ENCODE results near the gene BLMH.

Gene BLMH

DNA sequence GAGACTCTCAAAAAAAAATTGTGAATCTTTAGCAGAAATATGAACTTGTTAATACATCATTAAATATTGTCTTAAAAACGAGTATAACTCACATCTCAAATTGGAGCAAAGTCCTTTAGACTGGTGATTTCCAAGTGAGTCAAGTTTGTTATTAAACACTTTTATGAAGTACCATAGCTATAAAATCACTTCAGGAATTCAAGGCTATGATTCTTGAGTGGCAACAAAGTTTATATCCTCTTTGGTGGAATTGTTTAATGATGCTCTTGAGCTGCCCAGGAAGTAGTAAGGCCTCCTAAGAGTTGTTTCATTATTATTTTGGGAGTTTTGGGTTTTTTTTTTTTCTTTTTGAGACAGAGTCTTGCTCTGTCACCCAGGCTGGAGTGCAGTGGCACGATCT lies 16.7 kb upstream of the BLMH start:
- DNase-seq (ENCODE audit: low read depth in 2 of 2): no peak

DNA sequence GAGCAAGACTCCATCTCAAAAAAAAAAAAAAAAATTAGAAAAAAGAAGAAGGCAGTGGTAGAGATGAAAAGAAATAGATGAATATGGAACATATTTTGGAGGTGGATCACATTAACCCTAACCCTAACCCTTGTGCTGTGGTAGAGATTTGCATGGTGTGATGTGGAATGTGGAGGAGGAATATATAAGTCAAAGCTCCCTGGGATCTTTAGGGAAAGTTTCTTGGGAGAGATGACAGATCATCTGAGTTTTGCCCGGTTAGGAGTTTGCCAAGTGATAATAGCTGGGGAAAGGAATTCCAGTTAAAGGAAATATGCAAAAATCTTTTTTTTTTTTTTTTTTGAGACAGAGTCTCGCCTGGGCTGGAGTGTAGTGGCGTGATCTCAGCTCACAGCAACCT lies 13.0 kb upstream of the BLMH start:
- no peak for DNase-seq (ENCODE audit: low read depth in 2 of 2)

DNA sequence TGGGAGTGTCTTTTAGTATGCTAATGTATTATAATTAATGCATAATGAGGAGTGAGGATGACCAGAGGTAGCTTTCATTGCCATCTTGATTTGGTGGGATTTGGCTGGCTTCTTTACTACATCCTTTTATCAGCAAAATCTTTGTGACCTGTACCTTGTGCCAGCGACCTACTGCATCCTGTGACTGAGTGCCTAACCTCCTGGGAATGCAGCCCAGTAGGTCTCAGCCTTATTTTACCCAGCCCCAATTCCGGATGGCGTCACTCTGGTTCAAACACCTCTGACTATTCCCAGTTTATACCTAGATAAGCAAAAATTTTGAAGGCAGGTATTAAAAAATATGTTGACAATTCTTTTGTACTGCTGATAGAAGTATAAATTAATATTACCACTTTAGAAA lies 10.5 kb upstream of the BLMH start:
- DNase-seq (ENCODE audit: low read depth in 2 of 2): no peak

DNA sequence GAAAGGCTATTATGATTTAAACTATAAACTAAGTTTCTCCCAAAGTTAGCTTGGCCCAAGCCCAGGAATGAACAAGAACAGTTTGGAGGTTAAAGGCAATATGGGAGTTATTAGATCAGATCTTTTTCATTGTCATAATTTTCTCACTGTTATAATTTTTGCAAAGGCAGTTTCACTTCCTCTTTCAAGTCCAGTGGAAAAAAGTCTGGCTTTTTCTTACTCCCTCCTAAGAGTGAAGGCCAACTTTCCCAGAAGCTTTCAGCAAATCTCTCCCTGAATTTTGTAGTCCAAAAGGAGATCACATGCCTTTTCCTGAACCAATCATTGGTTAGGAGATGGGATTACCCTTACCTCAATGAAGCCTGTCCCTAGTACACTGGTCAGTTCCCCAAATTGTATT lies 9.1 kb upstream of the BLMH start:
- no peak for DNase-seq (ENCODE audit: low read depth in 2 of 2)

DNA sequence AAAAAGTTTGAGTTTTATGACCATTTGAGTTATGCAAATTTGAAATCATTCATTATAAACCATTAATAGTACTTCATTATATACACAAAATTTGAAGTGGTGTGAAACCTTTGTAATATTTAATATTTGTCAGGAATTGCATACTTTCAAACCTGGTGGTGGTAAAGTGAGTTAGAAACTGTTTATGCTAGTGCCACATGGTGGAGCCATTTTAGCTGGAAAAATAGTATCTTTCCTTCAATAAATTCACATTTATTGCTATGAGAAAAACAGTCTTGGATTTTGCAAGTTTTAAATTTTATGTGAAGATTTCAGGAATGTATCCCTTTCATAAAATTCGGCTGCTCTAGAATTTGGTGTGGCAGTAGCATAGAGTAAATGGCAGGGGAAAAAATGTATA lies 7.3 kb upstream of the BLMH start:
- DNase-seq (ENCODE audit: low read depth in 2 of 2): no peak

DNA sequence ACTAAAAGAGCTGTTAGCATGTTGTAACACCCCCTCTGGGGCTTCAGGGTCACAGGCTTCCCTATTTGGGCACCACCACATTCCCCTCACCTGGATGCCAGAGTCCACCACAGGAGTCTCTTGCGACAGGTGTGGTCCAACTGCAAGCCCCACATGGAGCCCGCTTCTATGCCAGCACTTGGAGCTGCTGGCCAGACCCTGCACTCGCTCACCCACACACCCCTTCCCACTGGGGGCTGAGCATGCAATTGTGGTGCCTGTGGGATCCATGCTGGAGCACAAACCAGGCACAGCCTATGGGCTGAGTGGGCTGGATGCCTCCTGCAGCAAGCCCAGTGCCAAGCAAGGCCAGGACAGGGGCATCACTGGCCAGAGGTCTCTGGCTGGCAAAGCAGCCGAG lies 6.0 kb upstream of the BLMH start:
- no peak for DNase-seq (ENCODE audit: low read depth in 2 of 2)

DNA sequence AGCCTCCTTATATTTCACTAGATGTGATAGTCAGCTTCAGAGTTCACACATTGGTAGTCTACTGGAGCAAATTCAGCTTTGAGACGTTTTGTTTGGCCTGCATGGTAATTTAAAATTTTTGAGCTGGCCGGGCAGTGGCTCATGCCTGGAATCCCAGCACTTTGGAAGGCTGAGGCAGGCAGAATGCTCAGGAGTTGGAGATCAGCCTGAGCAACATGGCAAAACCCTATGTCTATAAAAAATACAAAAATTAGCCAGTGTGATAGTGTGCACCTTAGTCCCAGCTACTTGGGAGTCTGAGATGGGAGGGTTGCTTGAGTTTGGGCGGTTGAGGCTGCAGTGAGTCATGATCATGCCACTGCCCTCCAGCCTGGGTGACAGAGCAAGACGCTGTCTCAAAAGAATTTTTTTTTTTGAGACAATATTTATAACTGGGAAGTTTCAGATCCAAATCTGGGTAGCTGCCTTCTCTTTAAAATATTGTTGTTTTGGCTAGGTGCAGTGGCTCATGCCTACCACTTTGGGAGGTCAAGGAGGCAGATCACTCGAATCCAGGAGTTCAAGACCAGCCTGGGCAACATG lies 4.8 kb upstream of the BLMH start:
- DNase-seq (ENCODE audit: low read depth in 2 of 2): no peak

DNA sequence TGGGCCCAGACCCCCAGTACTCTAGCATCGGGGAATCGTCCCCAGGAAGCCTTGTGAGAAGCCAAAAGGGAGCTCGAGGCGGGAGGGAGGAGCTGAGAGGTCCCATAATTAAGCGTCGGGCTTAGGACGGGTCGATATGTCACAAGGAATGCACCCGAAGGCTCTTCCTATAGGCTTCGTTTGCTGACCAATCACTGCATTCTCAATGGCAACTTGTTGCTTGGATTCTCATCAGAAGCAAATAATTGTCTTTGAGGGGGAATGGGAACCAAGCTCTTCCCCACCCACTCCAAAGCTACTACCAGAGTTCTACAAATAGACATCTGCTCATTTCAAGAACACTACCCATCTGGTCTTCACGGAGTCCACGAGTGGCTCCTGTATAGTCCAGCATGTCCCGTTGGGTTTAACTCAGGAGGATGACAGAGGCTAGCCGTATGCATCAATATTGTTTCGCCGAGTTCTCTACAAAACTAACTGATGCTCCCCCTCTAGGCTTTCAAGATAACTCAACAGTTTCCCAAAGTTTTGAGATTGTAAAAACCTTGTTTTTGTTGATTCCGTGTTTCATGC lies 628 bp upstream of the BLMH start:
- DNase-seq (ENCODE audit: low read depth in 2 of 2): no peak

DNA sequence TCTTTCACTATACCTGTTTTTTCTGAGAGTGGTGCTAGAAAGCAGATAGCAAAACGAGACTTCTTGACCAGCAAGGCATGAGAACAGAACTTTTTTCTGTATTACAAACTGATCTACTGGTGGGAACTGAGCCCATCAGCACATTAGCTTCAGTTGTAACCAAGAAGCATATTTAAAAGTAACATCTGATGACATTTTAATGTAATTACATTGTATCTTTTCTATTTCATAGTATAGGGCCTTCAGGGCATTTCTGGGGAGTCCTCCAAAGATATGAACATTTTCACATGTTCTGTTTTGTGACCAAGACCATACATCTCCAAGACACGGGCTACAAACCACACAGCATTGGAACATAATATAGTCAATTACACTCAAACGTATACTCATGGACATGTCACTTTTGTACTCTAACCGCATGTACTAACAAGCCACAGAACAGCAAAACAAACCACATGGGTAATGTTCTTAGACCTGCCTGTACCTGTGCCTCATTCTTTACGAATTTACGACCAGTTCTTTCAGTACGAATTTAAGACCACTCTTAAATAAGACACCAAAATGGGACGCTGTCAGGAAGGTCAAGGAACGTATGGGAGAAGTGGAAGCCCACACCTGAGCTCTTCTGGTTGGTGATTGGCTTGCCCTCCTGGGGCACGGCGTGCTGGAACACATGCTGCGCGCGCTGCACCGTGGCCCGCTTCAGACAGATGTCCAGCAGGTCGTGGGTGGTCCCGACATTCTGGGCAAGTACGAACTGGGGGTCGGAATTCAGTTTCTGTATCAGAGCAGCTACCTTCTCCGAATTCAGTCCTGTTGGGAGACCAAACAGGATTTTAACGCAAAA lies 825 bp downstream of the BLMH start:
- no peak for DNase-seq (ENCODE audit: low read depth in 2 of 2)

DNA sequence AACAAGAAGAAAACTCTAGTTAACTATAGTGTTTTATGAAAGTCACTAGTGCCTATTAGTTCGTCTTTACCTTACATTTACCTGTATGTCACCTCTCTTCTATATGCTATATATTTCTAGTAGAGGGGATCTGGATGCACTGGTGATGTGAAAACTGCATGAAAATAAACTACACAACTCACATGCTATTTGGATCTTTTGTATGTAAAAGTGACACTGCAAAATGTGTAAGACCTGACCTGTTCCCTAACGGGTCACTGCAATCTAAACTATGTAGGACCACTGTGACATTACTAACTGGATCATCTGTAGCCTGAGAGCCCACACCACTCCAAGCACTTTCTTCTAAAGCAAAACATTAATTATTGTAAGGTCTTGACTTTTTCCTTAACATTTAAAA lies 1.7 kb downstream of the BLMH start:
- DNase-seq (ENCODE audit: low read depth in 2 of 2): no peak

DNA sequence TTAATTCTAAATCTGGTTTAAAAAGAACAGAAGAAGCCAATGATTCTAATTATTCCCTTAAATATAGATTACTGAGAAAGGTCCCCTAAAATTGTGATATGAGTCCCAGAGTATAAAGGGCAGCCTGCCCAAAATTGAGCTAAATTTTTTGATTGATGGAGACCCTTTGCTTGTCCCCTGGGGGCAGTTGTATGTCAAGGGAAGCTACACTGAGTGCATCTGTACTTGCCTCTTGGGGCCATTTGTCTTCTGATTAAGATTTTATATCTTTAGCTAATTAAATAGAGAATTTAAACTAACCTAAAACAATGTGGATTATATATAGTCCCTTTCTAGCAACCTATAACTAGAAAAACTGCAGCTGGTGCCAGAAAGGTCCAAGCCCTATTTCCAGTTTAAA lies 12.6 kb downstream of the BLMH start:
- no peak for DNase-seq (ENCODE audit: low read depth in 2 of 2)

DNA sequence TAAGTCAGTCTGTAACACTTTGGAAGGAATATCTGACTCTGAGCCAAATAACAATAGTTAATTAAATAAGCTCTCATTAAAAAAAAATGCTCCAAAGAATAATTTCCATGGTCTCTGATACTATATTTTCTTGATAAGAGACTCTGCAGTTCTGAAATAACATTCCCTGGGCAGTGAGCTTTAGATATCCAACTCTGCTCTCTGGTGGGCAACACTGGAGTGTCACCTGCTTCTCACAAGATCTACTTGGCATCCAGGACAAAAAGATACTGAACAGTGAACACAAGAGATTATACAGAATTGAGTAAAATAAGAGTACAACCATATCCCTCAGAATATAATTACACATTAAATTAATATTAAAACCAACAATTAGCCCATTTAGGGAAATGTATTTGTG lies 13.7 kb downstream of the BLMH start:
- no peak for DNase-seq (ENCODE audit: low read depth in 2 of 2)

DNA sequence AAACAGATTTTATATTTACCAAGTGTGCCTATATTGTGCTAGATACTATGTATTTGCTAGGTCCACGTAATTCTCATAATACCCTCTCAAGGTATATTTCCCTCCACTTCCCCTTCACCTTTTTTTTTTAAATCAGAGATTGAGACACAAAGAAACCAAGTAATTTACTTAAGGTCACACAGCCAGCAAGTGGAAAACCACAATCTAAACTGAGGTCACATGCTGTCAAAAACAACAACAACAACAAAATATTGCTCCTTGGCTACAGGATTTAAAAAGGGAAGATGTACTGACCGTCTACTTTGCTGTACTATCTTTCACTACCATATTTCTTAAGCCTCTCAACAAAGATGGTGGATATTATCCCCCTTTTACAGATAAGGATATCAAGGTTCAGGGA lies 15.8 kb downstream of the BLMH start:
- DNase-seq (ENCODE audit: low read depth in 2 of 2): no peak

DNA sequence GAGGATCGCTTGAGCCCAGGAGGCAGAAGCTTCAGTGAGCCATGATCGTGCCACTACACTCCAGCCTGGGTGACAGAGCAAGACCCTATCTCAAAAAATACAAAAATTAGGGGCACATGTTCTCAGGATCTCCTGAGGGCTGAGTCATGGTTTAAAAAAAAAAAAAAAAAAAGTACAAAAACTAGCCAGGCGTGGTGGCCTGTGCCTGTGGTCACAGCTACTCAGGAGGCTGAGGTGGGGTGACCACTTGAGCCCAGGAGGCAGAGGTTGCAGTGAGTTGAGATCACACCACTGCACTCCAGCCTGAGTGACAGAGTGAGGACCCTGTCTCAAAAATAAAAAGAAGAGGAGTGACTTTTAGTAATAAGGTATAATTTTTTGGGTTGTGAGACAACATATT lies 16.9 kb downstream of the BLMH start:
- no peak for DNase-seq (ENCODE audit: low read depth in 2 of 2)

DNA sequence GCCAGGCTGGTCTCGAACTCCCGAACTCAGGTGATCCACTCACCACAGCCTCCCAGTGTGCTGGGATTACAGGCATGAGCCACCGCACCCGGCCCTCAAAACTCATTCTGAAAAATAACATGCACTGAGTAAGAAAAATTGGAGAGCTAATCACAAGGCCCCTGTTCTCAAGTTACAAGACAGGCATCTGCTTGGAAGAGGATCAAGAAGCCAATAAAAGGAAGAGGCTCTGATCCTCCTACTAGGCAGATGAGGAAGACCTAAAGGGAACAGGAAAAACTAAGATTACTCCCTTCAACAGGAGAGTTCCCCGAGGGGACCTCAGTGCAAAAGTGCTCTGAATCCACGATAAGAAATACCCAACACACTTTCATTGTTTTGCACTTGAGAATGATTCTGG lies 18.4 kb downstream of the BLMH start:
- no peak for DNase-seq (ENCODE audit: low read depth in 2 of 2)

DNA sequence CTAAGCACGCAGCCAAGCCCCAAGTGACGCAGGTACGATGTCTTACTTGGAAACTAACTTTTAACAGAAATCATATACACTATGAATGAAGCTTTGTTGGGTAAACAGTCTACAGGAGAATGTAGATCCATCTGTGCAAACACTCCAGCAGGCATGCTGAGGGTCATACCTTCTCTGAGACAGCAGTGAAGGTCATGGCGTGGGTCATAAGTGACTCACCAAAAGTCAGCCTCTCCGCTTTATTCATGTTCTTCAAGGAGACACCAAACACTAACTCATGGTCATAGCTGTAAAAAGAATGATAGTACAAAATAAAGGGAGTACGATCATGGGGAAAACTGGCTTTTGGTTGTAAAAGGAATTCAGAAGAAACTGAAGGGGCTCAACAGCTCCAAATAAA lies 20.6 kb downstream of the BLMH start:
- no peak for DNase-seq (ENCODE audit: low read depth in 2 of 2)

DNA sequence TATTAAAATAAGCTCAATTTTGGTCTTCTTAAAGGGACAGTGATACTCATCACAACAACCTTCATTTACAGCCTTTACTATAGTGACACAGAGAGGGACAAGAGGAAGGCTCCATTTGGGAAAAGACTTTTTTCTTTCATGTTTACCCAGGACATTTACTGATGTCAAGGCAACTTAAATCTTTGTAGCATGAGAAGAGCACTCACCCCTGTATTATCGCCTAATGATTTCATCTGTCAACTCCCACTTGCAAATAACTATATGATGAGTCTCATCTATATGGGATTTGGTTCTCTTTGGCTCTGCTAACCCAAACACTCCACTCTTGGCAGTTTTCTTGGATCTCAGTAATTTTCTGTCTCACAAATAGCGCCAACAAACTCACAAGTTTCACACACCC lies 24.1 kb downstream of the BLMH start:
- no peak for DNase-seq (ENCODE audit: low read depth in 2 of 2)

DNA sequence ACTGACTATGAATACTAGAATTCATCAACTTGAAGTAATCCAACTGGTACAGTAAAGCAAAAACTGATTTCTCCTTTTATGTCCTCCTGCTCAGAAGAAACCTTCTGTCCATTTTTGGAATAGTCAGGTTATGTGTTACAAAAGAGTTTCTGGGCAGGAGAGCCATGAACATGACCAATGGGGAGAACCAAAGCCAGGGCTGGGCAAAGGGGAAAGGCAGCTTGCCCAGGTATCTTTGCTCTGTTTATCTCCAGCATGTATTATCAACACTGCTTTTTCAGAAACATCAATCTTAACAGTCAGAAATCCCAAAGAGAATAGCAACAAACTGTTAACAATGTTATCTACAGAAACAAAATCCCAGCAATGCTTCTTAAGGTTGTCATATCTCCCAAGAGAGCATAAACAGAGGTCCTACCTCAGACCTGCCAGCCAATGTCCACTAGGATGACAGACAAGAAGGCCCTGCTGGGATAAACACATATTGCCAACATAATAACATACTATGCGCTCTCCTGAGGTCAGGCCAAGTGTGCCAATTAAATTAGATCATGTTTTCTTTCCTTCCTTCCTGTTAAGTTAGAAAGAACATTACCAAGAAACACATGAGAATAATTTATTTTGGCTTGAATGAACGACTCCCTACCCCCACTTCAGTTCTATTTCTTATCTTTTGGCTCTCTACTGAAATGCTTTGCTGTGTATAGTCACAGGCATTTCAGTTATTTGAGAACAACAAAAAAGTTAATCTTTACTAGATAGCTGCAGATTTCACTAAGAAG lies 28.0 kb downstream of the BLMH start:
- no peak for DNase-seq (ENCODE audit: low read depth in 2 of 2)

DNA sequence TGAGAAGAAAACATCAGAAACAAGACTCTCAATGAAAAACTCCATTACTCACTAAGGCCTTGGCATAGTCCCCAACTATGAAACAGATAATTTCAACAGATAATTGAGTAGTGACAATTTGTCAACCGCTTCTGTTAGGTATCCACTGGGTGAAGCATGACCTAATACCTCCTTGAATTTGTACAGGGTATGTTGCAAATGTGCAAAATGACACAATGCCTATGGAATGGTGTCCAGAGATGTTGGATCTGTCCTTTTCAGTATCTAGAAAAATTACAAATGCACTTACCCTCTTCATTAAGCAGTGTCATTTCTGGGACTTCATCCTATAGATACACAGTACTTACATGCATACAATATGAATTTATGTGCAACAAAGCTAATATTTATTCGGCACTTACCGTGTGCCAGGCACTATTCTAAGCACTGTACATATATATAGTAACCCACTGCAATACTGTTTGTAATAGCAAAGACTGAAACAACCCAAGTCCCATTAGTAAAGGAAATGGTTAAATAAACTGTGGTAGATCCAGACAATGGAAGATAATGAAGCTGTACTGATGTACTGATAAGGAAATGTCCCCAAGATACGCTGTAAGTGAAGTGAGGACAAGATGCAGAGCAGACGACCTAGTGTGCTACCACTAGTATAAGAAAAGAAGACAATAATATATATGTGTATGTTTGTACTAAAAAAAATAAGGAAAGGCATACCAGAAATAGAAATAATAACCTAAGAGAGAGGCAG lies 34.8 kb downstream of the BLMH start:
- no peak for DNase-seq (ENCODE audit: low read depth in 2 of 2)

DNA sequence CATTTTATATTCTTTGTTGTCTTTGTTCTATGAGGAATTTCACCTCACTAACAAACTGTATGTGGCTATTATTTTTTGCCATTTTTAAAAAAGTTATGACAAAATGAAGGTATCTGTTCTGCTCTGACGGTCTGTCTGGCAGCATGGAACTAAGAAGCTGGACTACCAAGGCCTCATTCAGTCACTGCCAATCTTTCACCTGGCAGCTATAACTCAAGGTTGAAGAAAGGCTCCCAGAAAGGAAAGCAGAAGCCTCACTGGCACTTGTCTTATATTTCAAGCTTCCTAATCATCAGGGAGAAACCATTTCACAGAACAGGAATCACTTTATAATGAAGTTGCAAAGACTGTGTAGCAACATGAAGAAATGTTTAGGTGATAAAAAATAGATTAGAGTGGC lies 37.6 kb downstream of the BLMH start:
- DNase-seq (ENCODE audit: low read depth in 2 of 2): no peak

DNA sequence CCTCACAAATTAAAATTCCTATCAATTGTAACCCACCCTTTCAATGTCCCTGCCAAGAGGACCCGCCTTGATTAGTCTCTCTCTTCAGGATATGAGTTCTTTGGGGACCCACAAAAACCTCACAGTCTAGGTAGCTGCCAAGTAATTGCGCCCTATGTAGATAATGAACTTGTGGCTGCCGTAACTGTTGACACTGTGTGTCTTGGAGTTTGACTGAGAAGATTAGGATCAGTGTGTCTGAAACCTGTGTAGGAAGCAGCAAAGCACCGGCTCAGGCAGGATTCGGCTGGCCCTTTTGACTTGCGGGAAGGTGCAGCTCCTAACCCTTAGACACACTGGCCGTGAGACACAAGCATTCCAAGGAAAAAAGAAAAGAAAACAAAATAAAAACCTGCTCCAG lies 38.4 kb downstream of the BLMH start:
- no peak for DNase-seq (ENCODE audit: low read depth in 2 of 2)

DNA sequence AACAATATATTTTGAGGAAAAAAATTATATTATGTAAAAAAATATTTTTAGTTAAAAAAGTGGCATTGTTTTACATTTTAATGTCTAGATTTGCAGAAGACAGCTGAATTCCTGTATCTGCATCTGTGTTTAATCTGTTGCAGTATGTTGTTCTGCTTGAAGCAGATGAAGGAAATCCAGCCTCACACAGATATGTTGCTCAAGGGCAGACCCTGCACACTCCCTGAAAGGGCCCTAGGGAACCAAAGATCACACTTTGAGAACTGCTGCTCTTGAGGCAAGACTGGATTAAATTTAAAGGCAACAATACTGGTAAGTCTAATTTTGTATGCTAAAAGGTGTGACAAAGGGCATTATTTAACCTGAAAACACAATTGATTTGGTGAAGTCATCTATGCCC lies 39.8 kb downstream of the BLMH start:
- no peak for DNase-seq (ENCODE audit: low read depth in 2 of 2)

All from stimulated activated CD4-positive, alpha-beta T cell treated with anti-CD3 and anti-CD28 coated beads, Interleukin-15, amount 100 ng/mL, for 48 hours (primary cell).